OCI-LY1 (cell line): ENCODE data around the gene SLC4A2.

ENCODE experiments used
- H2AFZ ChIP-seq: fragments of 200-600 bp; sonication (generic), shearing (Covaris generic); 2 replicates; pipeline ENCODE4 v1.6.0; 2014; ENCODE audit warnings: antibody characterized with exemption, mild to moderate bottlenecking, low read length
- H3F3A ChIP-seq: fragments of 200-600 bp; sonication (generic), shearing (Covaris generic); 2 replicates; pipeline ENCODE4 v1.6.0; 2014; ENCODE audit warnings: mild to moderate bottlenecking, antibody characterized with exemption, low read length, moderate library complexity; ENCODE audit not compliant: insufficient read depth
- H3K27ac ChIP-seq: fragments of 200-600 bp; sonication (generic); 2 replicates; pipeline ENCODE4 v1.5.1; 2014; ENCODE audit warnings: low read length, mixed run types, mild to moderate bottlenecking, low read depth; ENCODE audit not compliant: poor library complexity, severe bottlenecking
- H3K27me3 ChIP-seq: fragments of 200-600 bp; sonication (generic); 2 replicates; pipeline ENCODE4 v1.6.0; 2014; ENCODE audit warnings: antibody characterized with exemption, mild to moderate bottlenecking, low read length, moderate library complexity; ENCODE audit not compliant: insufficient read depth
- H3K36me3 ChIP-seq: fragments of 200-600 bp; sonication (generic); 2 replicates; pipeline ENCODE4 v1.6.1; 2014; ENCODE audit warnings: mild to moderate bottlenecking, antibody characterized with exemption, low read length, moderate library complexity, mixed read lengths; ENCODE audit not compliant: insufficient read depth
- H3K4me1 ChIP-seq: fragments of 200-600 bp; sonication (generic); 2 replicates; pipeline ENCODE4 v1.5.1; 2014; ENCODE audit warnings: mild to moderate bottlenecking, low read length, moderate library complexity; ENCODE audit not compliant: insufficient read depth, severe bottlenecking
- H3K4me2 ChIP-seq: fragments of 200-600 bp; sonication (generic), shearing (Covaris generic); 2 replicates; pipeline ENCODE4 v1.6.1; 2014; ENCODE audit warnings: low read length
- H3K4me3 ChIP-seq: fragments of 200-600 bp; sonication (generic); 2 replicates; pipeline ENCODE4 v1.5.1; 2014; ENCODE audit warnings: low read length, low read depth, mild to moderate bottlenecking, mixed read lengths; ENCODE audit not compliant: poor library complexity, severe bottlenecking
- H3K79me2 ChIP-seq: fragments of 200-600 bp; shearing (Covaris generic); 2 replicates; pipeline ENCODE4 v1.6.1; 2016; ENCODE audit warnings: mixed run types, low read length, mixed read lengths; ENCODE audit not compliant: insufficient read depth
- H3K9ac ChIP-seq: fragments of 200-600 bp; sonication (generic), shearing (Covaris generic); 2 replicates; pipeline ENCODE4 v1.6.1; 2014; ENCODE audit warnings: mild to moderate bottlenecking, low read length, mixed read lengths
- H3K9me2 ChIP-seq: fragments of 200-600 bp; sonication (generic), shearing (Covaris generic); 2 replicates; pipeline ENCODE4 v1.6.1; 2014; ENCODE audit warnings: low read depth, mild to moderate bottlenecking, low read length, mixed read lengths
- H3K9me3 ChIP-seq: fragments of 200-600 bp; shearing (Covaris generic); 2 replicates; pipeline ENCODE4 v1.6.1; 2014; ENCODE audit warnings: low read length, mixed read lengths
- H4K20me1 ChIP-seq: fragments of 200-600 bp; sonication (generic), shearing (Covaris generic); 2 replicates; pipeline ENCODE4 v1.6.0; 2016; ENCODE audit warnings: mild to moderate bottlenecking, low read length; ENCODE audit not compliant: insufficient read depth
- CTCF ChIP-seq: fragments of 200-600 bp; sonication (generic), shearing (Covaris generic); IDR thresholded peaks from 2 replicates; pipeline ENCODE4 v1.5.1; 2017; ENCODE audit warnings: mild to moderate bottlenecking, antibody characterized with exemption, low read length, moderate library complexity, mixed read lengths
- EZH2 ChIP-seq: fragments of 200-600 bp; sonication (generic), shearing (Covaris generic); IDR thresholded peaks from 2 replicates; pipeline ENCODE4 v1.8.0; 2017; ENCODE audit warnings: borderline replicate concordance, mixed run types, mild to moderate bottlenecking, antibody characterized with exemption, low read length, moderate library complexity, mixed read lengths

The SLC4A2 gene

GRCh38 chr7:151043959-151044358, 15.4 kb upstream of the SLC4A2 start:
- Histone ChIP-seq H3K79me2 (no peaks in the 10 kb centered on the region), H3K4me3 (no peak overlapping the region), H3F3A (no peaks in the 10 kb centered on the region), H3K36me3 (peaks cover 15% of the 10 kb centered on the region), H3K9ac (no peak overlapping the region), H3K9me2 (no peaks in the 10 kb centered on the region), H3K4me1 (no peaks in the 10 kb centered on the region), H3K27ac (no peak overlapping the region), H3K9me3 (no peaks in the 10 kb centered on the region), H3K27me3 (peaks cover 3% of the 10 kb centered on the region; the same call in 1 of the 2 replicates), H3K4me2 (no peak overlapping the region), H4K20me1 (no peaks in the 10 kb centered on the region), H2AFZ (no peak overlapping the region)
- TF ChIP-seq EZH2 = no peak
- TF ChIP-seq CTCF = no peak

GRCh38 chr7:151045262-151045661, 14.1 kb upstream of the SLC4A2 start:
- Histone ChIP-seq H3K4me1 (no peaks in the 10 kb centered on the region), H3K36me3 (peaks cover 15% of the 10 kb centered on the region), H3K79me2 (no peaks in the 10 kb centered on the region), H4K20me1 (no peaks in the 10 kb centered on the region), H3K9me3 (no peaks in the 10 kb centered on the region), H2AFZ (no peak overlapping the region), H3K27me3 (peaks cover 9% of the 10 kb centered on the region; the same call in 1 of the 2 replicates), H3K9me2 (no peaks in the 10 kb centered on the region), H3K9ac (no peak overlapping the region), H3K4me3 (no peak overlapping the region), H3F3A (no peaks in the 10 kb centered on the region), H3K27ac (no peak overlapping the region), H3K4me2 (no peak overlapping the region)
- TF ChIP-seq EZH2 (no peak), CTCF (no peak)

GRCh38 chr7:151045967-151046366, 13.4 kb upstream of the SLC4A2 start:
- Histone ChIP-seq H3K9me2 (no peaks in the 10 kb centered on the region), H3K36me3 (peaks cover 15% of the 10 kb centered on the region), H3K27me3 (peaks cover 9% of the 10 kb centered on the region; the same call in 1 of the 2 replicates), H3K4me1 (no peaks in the 10 kb centered on the region), H4K20me1 (no peaks in the 10 kb centered on the region), H3F3A (no peaks in the 10 kb centered on the region), H3K4me3 (no peak overlapping the region), H2AFZ (no peak overlapping the region), H3K9me3 (no peaks in the 10 kb centered on the region), H3K27ac (no peak overlapping the region), H3K4me2 (no peak overlapping the region), H3K79me2 (no peaks in the 10 kb centered on the region), H3K9ac (no peak overlapping the region)
- TF ChIP-seq CTCF (no peak), EZH2 (no peak)
